Upper lobe of left lung (tissue), 4 donors: ENCODE measurements around the gene GTF2F1.

ENCODE experiments used
- POLR2A ChIP-seq, 4 donors: fragments of 450-650 bp; IDR thresholded peaks; one replicate each; pipeline ENCODE4 v1.5.1; 2016 to 2017; ENCODE audit warnings: antibody characterized with exemption in 4 of 4, mild to moderate bottlenecking in 2 of 4
- TF ChIP-seq, protein P1 (sequence below), 6 experiments: fragments of 450-650 bp in 4 of 6; fragments of 200-600 bp in 2 of 6; sonication (generic) in 2 of 6; IDR thresholded peaks; one replicate each; pipeline ENCODE4 v1.5.1; 2016 to 2019; ENCODE audit warnings: antibody characterized with exemption in 6 of 6

DNA sequence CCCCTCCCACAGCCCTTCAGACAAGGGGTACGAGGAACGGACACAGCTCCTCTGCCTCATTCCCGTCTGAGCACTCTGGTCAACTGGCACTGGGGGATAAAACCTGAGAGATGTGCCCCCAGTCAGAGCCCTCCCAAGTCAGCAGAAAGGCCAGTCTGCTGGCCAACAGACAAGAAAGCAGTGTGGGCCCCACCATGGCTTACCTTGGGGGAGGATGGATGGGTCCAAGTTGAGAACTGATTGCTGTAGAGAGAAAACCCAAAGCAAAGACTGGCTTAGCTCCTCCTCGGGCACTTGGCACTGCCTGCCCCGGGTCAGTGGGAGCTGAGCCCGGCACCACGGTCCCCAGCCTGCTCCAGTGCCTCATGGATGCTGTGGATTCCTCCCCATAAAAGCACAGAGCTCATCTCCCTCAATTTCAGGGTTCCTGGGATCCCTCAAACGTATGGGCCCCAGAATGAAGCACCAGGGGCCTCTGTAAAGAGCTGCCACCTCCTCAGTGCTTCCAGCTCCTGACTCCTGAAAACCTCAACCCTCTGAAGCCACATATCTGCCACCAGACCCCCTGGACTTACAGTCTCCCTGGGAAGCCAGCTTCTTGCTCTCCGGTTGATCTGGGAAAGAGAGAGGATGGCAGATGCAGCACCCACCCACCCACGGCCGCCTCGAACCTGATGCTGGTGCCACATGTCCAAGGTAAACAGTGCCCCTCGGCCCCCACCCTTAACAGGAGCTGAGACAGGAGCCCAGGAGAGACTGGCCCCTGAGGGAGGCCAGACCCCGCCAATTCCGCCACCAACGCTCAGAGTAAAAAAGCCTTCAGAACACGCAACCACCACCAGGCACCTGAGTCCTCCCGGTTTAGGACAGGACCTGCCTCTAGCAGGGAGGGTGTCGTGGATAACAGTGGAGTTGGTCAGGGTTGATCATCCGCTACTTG, 28.4 kb upstream of the GTF2F1 start:
- TF ChIP-seq POLR2A (IDR thresholded peaks at IDR 0.05), result no peak
- TF ChIP-seq, protein P1, sequence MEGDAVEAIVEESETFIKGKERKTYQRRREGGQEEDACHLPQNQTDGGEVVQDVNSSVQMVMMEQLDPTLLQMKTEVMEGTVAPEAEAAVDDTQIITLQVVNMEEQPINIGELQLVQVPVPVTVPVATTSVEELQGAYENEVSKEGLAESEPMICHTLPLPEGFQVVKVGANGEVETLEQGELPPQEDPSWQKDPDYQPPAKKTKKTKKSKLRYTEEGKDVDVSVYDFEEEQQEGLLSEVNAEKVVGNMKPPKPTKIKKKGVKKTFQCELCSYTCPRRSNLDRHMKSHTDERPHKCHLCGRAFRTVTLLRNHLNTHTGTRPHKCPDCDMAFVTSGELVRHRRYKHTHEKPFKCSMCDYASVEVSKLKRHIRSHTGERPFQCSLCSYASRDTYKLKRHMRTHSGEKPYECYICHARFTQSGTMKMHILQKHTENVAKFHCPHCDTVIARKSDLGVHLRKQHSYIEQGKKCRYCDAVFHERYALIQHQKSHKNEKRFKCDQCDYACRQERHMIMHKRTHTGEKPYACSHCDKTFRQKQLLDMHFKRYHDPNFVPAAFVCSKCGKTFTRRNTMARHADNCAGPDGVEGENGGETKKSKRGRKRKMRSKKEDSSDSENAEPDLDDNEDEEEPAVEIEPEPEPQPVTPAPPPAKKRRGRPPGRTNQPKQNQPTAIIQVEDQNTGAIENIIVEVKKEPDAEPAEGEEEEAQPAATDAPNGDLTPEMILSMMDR (IDR thresholded peaks at IDR 0.05), result no peak
